ENCODE data around the gene XYLT1. TPM values are rescaled to one million over a fixed set of nuclear protein-coding genes. Genes with fewer than 3 reads are reported as not detected.

XYLT1 gene
- total RNA-seq, 1 experiment from 2014 or later: 14.5 TPM

- peaks cover 0 to 8% of the 10 kb centered on the region in 2 experiments; a peak in 3 of 5 replicates for H3K9me3 Mint-ChIP-seq
- H3K23ac ChIP-seq (ENCODE audit: insufficient read length, low read depth, low read length): no peak overlapping the region
- no peaks in the 10 kb centered on the region for H3K79me2 ChIP-seq (ENCODE audit: insufficient read depth, low read length)
- H3K27me3 Mint-ChIP-seq (ENCODE audit: low read depth): peaks cover 2% of the 10 kb centered on the region; the same call in 1 of the 2 replicates
- H3K27ac Mint-ChIP-seq: no peak overlapping the region
- TF ChIP-seq, protein P1, sequence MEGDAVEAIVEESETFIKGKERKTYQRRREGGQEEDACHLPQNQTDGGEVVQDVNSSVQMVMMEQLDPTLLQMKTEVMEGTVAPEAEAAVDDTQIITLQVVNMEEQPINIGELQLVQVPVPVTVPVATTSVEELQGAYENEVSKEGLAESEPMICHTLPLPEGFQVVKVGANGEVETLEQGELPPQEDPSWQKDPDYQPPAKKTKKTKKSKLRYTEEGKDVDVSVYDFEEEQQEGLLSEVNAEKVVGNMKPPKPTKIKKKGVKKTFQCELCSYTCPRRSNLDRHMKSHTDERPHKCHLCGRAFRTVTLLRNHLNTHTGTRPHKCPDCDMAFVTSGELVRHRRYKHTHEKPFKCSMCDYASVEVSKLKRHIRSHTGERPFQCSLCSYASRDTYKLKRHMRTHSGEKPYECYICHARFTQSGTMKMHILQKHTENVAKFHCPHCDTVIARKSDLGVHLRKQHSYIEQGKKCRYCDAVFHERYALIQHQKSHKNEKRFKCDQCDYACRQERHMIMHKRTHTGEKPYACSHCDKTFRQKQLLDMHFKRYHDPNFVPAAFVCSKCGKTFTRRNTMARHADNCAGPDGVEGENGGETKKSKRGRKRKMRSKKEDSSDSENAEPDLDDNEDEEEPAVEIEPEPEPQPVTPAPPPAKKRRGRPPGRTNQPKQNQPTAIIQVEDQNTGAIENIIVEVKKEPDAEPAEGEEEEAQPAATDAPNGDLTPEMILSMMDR (conservative IDR thresholded peaks at IDR 0.05): no peak
- H4K20me1 ChIP-seq (ENCODE audit: control insufficient read depth, insufficient read depth, insufficient read length): no peaks in the 10 kb centered on the region
- H2BK120ac ChIP-seq (ENCODE audit: low read depth, low read length, poor library complexity, severe bottlenecking): no peak overlapping the region
- H2BK20ac ChIP-seq (ENCODE audit: low read depth, low read length, poor library complexity, severe bottlenecking): no peak overlapping the region
- no peak overlapping the region for H2AK5ac ChIP-seq (ENCODE audit: insufficient read length, low read length)
- DNase-seq: no peak
- H3K9me3 ChIP-seq (ENCODE audit: control insufficient read depth, low read depth, low read length): no peaks in the 10 kb centered on the region
- no CpG with 5 or more reads among the region's 3 CpGs for WGBS (ENCODE audit: extremely low coverage, insufficient read length, low lambda C conversion rate)
- no peak overlapping the region for H2AFZ ChIP-seq (ENCODE audit: low read length)
- no peak overlapping the region for H2BK5ac ChIP-seq (ENCODE audit: insufficient read length, low read length)
- H3K4me1 ChIP-seq (ENCODE audit: insufficient read depth, low read length): no peaks in the 10 kb centered on the region
- H3K14ac ChIP-seq (ENCODE audit: insufficient read depth, low read length): no peak overlapping the region
- H3K36me3 Mint-ChIP-seq (ENCODE audit: insufficient read depth in 1 of 3, low read depth in 3 of 3): peaks cover 0 to 4% (median 0%) of the 10 kb centered on the region in 3 experiments; a peak in 1 of 7 replicates
- H4K5ac ChIP-seq (ENCODE audit: insufficient read length, low read depth, low read length): no peak overlapping the region
- no peak overlapping the region for H3T11ph ChIP-seq (ENCODE audit: low read length)
- H3K4me1 Mint-ChIP-seq: peaks cover 3 to 6% of the 10 kb centered on the region in 2 experiments
- H2BK15ac ChIP-seq (ENCODE audit: low read depth, low read length): no peak overlapping the region
- no peak overlapping the region for H3K56ac ChIP-seq (ENCODE audit: insufficient read length, low read depth, low read length)
- no peak overlapping the region for H3K9ac ChIP-seq (ENCODE audit: extremely low read depth, insufficient read length, low read length)
- no peak overlapping the region for H3K4ac ChIP-seq (ENCODE audit: low read depth, low read length)
- no peak overlapping the region for H4K91ac ChIP-seq (ENCODE audit: insufficient read length, low read depth, low read length)
- H2BK12ac ChIP-seq (ENCODE audit: insufficient read length, low read depth, low read length): no peak overlapping the region
- no peak overlapping the region for H3K4me2 ChIP-seq (ENCODE audit: insufficient read depth, insufficient read length, low read length)
- no peak overlapping the region for H3K4me3 Mint-ChIP-seq
- H3K18ac ChIP-seq (ENCODE audit: insufficient read length, low read depth, low read length): no peak overlapping the region
- no peak overlapping the region for H4K8ac ChIP-seq (replicated peaks; ENCODE audit: insufficient read length, low read depth, low read length)
- no peaks in the 10 kb centered on the region for H3K27me3 ChIP-seq (ENCODE audit: insufficient read depth, low read length)
- no peaks in the 10 kb centered on the region for H3K23me2 ChIP-seq (ENCODE audit: insufficient read length, low read depth, low read length, poor library complexity, severe bottlenecking)
- no peaks in the 10 kb centered on the region for H3K79me1 ChIP-seq (ENCODE audit: insufficient read depth, low read depth, low read length, poor library complexity, severe bottlenecking)
- H3K27ac ChIP-seq (ENCODE audit: insufficient read length, low read depth, low read length): no peak overlapping the region
These were observed 26.9 kb upstream of the XYLT1 start for GRCh38 chr16:17497648-17498047.

Data from H9 (cell line).